GM18499 (cell line): ENCODE results near the gene RNF103.
A peak's percentile ranks its signal among the peaks of the same experiment; 100 is the strongest.

ENCODE experiments used
- ATAC-seq: cut with Tn5 transposase; IDR thresholded peaks from one replicate; pipeline ENCODE4 v1.9.1; 2021; ENCODE audit warnings: moderate number of reproducible peaks; ENCODE audit not compliant: insufficient read depth, unreplicated experiment

Gene RNF103

DNA sequence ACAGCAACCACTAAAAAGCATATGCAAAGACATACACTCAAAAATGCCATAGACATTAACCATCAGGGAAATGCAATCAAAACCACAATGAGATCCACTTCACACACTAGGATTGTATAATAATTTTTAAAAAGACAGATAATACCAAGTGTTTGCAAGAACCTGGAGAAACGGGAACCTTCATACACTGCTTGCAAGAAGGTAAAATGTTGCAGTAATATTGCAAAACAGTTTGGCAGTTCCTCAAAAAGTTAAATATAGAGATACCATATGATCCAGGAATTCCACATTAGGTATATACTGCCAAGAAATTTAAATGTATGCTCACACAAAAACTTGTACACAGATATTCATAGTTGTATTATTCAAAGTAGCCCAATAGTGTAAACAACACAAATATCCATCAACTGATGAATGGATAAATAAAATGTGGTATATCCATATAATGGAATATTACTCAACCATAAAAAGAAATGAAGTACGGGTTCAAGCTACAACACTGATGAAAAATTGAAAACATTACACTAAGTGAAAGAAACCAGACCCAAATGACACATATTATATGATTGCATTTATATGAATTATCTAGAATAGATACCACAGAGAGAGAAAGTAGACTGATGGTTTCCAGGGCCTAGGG is 45.7 kb downstream of the RNF103 start:
- no peak for ATAC-seq

- ATAC-seq = no peak
Observed at GRCh38 chr2:86570059-86570458, 53.6 kb downstream of the RNF103 start.

GRCh38 chr2:86566821-86567190 is 56.9 kb downstream of the RNF103 start:
- ATAC-seq = no peak

GRCh38 chr2:86566158-86566820 is 57.4 kb downstream of the RNF103 start:
- ATAC-seq = no peak

GRCh38 chr2:86563650-86564061 is 60.0 kb downstream of the RNF103 start:
- no peak for ATAC-seq

GRCh38 chr2:86562922-86563649 is 60.6 kb downstream of the RNF103 start, which contains the start of gene CHMP3:
CHMP3 (minus strand) TSS chr2:86563443; CDS start chr2:86563348, 95 bp downstream.
- peak; percentile 77 for ATAC-seq

DNA sequence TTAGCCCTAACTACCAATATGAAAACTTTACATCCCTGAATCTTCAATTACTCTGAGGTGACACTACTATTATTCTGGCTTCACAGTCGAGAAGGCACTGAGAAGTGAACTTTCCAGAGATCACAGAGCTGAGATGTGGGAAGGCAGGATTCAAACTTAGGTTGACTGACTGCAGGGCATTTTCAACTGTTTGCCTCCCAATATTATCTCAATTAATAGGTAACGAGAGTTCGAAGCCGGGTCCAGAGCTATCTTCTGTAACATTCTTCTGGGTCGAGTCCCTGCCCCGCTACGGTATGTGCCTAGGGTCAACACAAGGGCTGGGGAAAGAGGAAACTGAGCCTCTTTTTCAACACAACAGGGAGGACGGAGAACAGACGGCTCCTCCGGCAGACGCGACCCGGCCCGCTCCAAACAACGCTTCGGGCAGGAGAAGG is 61.2 kb downstream of the RNF103 start:
- no peak for ATAC-seq

DNA sequence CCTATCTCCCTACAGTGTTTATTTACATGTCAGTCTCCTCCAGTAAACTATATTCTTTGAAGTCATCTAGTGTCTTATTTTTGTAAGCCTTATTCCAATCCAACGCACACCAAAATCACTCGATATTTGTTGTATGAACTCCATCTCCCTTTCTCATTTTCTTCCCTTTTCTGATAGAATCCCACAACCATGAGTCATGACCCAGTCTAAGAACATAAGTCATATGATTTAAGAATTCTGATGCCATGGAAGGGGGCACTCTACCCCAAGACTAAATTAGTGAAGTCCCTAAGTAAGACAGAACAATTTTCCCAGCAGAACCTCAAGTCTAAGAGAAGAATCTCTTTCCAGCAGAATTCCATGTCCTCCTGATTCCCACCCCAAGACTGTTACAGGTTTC is 65.8 kb downstream of the RNF103 start:
- ATAC-seq = no peak

DNA sequence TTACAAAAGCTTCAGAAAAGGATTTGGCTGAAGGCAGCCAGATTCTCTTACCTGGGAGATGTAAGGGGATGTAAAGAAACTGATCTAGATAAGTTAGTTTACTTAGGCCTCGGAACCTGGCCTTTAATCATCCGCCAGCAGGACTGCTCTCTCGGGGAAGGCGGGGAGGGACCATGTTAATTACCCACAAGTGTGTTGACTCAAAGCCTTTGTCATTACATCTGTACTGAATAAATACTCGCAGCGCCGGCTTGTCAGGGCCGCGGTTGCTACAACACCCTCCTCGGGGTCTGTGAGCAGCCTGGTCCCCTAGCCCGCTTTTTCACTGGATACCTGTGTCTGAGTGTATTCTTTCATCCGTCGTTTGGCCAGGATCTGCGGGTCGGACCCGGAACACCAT is 67.2 kb downstream of the RNF103 start:
- ATAC-seq = no peak
